Spleen (tissue), 11 donors: ENCODE measurements around the gene UCK1. TPM values are rescaled to one million over a fixed set of nuclear protein-coding genes. Genes with fewer than 3 reads are reported as not detected.
A peak's percentile ranks its signal among the peaks of the same experiment; 100 is the strongest.

Experiments
- DNase-seq: peaks from one replicate; pipeline ENCODE4 v3.0.0-alpha.2; 2020
- H3K27ac ChIP-seq, 8 donors: fragments of 200-600 bp; sonication (generic) in 7 of 8; 1 replicate in 4 of 8; 2 replicates in 4 of 8; pipeline versions ENCODE4 v1.5.0 to v1.8.0; 2016 to 2021; ENCODE audit warnings: inconsistent platforms in 4 of 8, mild to moderate bottlenecking in 4 of 8, moderate library complexity in 1 of 8
- H3K27me3 ChIP-seq, 7 donors: fragments of 200-600 bp; sonication (generic) in 6 of 7; replicated peaks in 1 of 7; 1 replicate in 4 of 7; 2 replicates in 3 of 7; pipeline versions ENCODE4 v1.5.0 to v1.8.0; 2016 to 2021; ENCODE audit warnings: inconsistent platforms in 3 of 7, mild to moderate bottlenecking in 1 of 7
- H3K36me3 ChIP-seq, 6 donors: fragments of 200-600 bp; sonication (generic) in 5 of 6; 1 replicate in 4 of 6; 2 replicates in 2 of 6; pipeline versions ENCODE4 v1.5.0 to v1.8.0; 2016 to 2021; ENCODE audit warnings: inconsistent platforms in 2 of 6
- H3K4me1 ChIP-seq, 6 donors: fragments of 200-600 bp; sonication (generic) in 5 of 6; 1 replicate in 3 of 6; 2 replicates in 3 of 6; pipeline versions ENCODE4 v1.5.0 to v1.8.0; 2016 to 2021; ENCODE audit warnings: inconsistent platforms in 3 of 6
- H3K4me3 ChIP-seq, 8 donors: fragments of 200-600 bp; sonication (generic) in 7 of 8; 1 replicate in 4 of 8; 2 replicates in 4 of 8; pipeline versions ENCODE4 v1.5.0 to v1.8.0; 2016 to 2021; ENCODE audit warnings: inconsistent platforms in 4 of 8, mild to moderate bottlenecking in 4 of 8, moderate library complexity in 2 of 8
- H3K9me3 ChIP-seq, 8 donors: fragments of 200-600 bp; sonication (generic) in 7 of 8; 1 replicate in 4 of 8; 2 replicates in 4 of 8; pipeline versions ENCODE4 v1.5.0 to v1.8.0; 2016 to 2021; ENCODE audit warnings: inconsistent platforms in 4 of 8
- CTCF ChIP-seq, 11 experiments: fragments of 200-600 bp in 7 of 11; fragments of 450-650 bp in 4 of 11; sonication (generic) in 4 of 11; IDR thresholded peaks in 8 of 11; conservative IDR thresholded peaks in 3 of 11; 1 replicate in 7 of 11; 2 replicates in 4 of 11; pipeline versions ENCODE4 v1.4.0 to v1.8.0; 2016 to 2021; ENCODE audit warnings: antibody characterized with exemption in 11 of 11, inconsistent platforms in 4 of 11, mild to moderate bottlenecking in 1 of 11
- POLR2A ChIP-seq, 3 donors: fragments of 450-650 bp; IDR thresholded peaks; one replicate each; pipeline ENCODE4 v1.5.1; 2017; ENCODE audit warnings: antibody characterized with exemption in 3 of 3, mild to moderate bottlenecking in 1 of 3
- POLR2AphosphoS5 ChIP-seq, 3 donors: sonication (generic); formaldehyde crosslinking; IDR thresholded peaks; one replicate each; pipeline ENCODE4 v1.5.1; 2017; ENCODE audit warnings: antibody characterized with exemption in 3 of 3
- WGBS, 5 donors: extraction: QIAGEN DNeasy Blood & Tissue Kit in 3 of 5; methylation state at CpG; one replicate each; pipeline versions ENCODE4 v1.1.5 to v1.1.7; 2013 to 2018; 5-methylcytosine and 5-hydroxymethylcytosine counted together
- intact Hi-C: fragments of 100-400 bp; cut with DNase I; formaldehyde crosslinking; loops from one replicate; pipeline ENCODE4 v1.15.0; 2023; ENCODE audit warnings: low total_unique reads
- polyA plus RNA-seq, 3 donors: library from polyadenylated mRNA; stranded (reverse); fragments of 200-250 nt; gene quantifications; one replicate each; pipeline ENCODE4 v1.2.1, GENCODE V29; 2013
- total RNA-seq, 7 donors: library from RNA; depleted of rRNA in 3 of 7; stranded (reverse); fragments of >200 nt in 3 of 7; fragmentation: NEBNext Ultra II Directional in 4 of 7; extraction: Animal tissue kit (Norgen Biotek cat#: 25700) in 4 of 7; gene quantifications; one replicate each; pipeline versions ENCODE4 v1.1.0 to v1.2.1, GENCODE V29; 2016 to 2021
- donor health status: healthy with polysubstance abuse.
- donor health status: DM: no; HTN: no; CAD: no; lungs with moderate emphysema.
- donor health status: DM: no; HTN: no; CAD: no.
- donor health status: Bipolar disorder and iron deficiency.
- donor health status: healthy.
- donor health status: DM: no; HTN: no; CAD: no.
- donor health status: DM: yes; HTN: yes; CAD: no.

The UCK1 gene
- total and polyA plus RNA-seq, 10 donors = 20.3 to 32.9 (median 23.8) TPM

GRCh38 chr9:131499254-131499767, 31.8 kb downstream of the UCK1 start:
- Histone ChIP-seq H3K36me3 (peaks cover 0 to 65% (median 53%) of the 10 kb centered on the region in 6 donors), H3K4me1 (peaks cover 19 to 64% (median 37%) of the 10 kb centered on the region in 6 donors), H3K27me3 (no peaks in the 10 kb centered on the region), H3K27ac (peak overlapping the region in 5 of 8 donors; percentile 33 to 76 (median 55)), H3K9me3 (no peaks in the 10 kb centered on the region), H3K4me3 (no peak overlapping the region)
- TF ChIP-seq POLR2A (IDR thresholded peaks at IDR 0.05) (no peak), CTCF (IDR thresholded peaks at IDR 0.05 in 8 of 11, conservative IDR thresholded peaks at IDR 0.05 in 3 of 11) (no peak), POLR2AphosphoS5 (IDR thresholded peaks at IDR 0.05) (peak; percentile 34 to 57 (median 46))
- no peak for DNase-seq
- intact Hi-C loops = no loop called here
- 57 to 86% (median 84%) methylated on average over 5 to 7 of the region's 7 CpGs for WGBS, 5 donors

GRCh38 chr9:131496844-131497405, 34.1 kb downstream of the UCK1 start:
- Histone ChIP-seq H3K4me3 (no peak overlapping the region), H3K27ac (peak overlapping the region in 1 of 8 donors; percentile 2), H3K9me3 (no peaks in the 10 kb centered on the region), H3K27me3 (no peaks in the 10 kb centered on the region), H3K4me1 (peaks cover 5 to 45% (median 19%) of the 10 kb centered on the region in 6 donors), H3K36me3 (peaks cover 4 to 89% (median 77%) of the 10 kb centered on the region in 6 donors)
- peak in 1 of 3 donors; percentile 35 for TF ChIP-seq POLR2AphosphoS5 (IDR thresholded peaks at IDR 0.05)
- TF ChIP-seq POLR2A (IDR thresholded peaks at IDR 0.05) = no peak
- intact Hi-C loops = no loop called here
- DNase-seq = no peak
- WGBS, 5 donors = 84 to 88% (median 87%) methylated on average over 10 of the region's 10 CpGs

- TF ChIP-seq POLR2AphosphoS5 (IDR thresholded peaks at IDR 0.05) (peak in 2 of 3 donors; percentile 16 to 59), POLR2A (IDR thresholded peaks at IDR 0.05) (no peak)
- intact Hi-C loops = no loop called here
- DNase-seq = no peak
- H3K9me3 ChIP-seq = no peaks in the 10 kb centered on the region
- peaks cover 0 to 33% (median 8%) of the 10 kb centered on the region in 6 donors for H3K4me1 ChIP-seq
- H3K27ac ChIP-seq = peak overlapping the region in 2 of 8 donors; percentile 1 to 8
- no peaks in the 10 kb centered on the region for H3K27me3 ChIP-seq
- WGBS, 5 donors = 90 to 93% (median 93%) methylated on average over 21 to 22 of the region's 22 CpGs
- H3K4me3 ChIP-seq = no peak overlapping the region
- peaks cover 4 to 100% (median 88%) of the 10 kb centered on the region in 6 donors for H3K36me3 ChIP-seq
Observed at GRCh38 chr9:131495785-131496184, 35.3 kb downstream of the UCK1 start.

GRCh38 chr9:131494296-131494870, 36.7 kb downstream of the UCK1 start:
- peaks cover 4 to 100% (median 100%) of the 10 kb centered on the region in 6 donors for H3K36me3 ChIP-seq

More at GRCh38 chr9:131494296-131494870, 36.7 kb downstream of the UCK1 start:
- no peak for TF ChIP-seq POLR2AphosphoS5 (IDR thresholded peaks at IDR 0.05)
- TF ChIP-seq CTCF (IDR thresholded peaks at IDR 0.05 in 8 of 11, conservative IDR thresholded peaks at IDR 0.05 in 3 of 11) = no peak
- Histone ChIP-seq H3K27ac (no peak overlapping the region), H3K4me1 (peaks cover 0 to 19% (median 6%) of the 10 kb centered on the region in 6 donors), H3K27me3 (no peaks in the 10 kb centered on the region), H3K9me3 (no peaks in the 10 kb centered on the region), H3K4me3 (no peak overlapping the region)
- intact Hi-C loops = no loop called here
- DNase-seq = no peak
- WGBS, 5 donors = 91 to 97% (median 93%) methylated on average over 18 to 22 of the region's 22 CpGs
